Fibroblast of skin of left quadriceps (primary cell): ENCODE data around the gene IL6.

Experiments used
- DNase-seq, 2 experiments: peaks; one replicate each; pipeline ENCODE4 v3.0.0-alpha.2; 2013; ENCODE audit warnings: low read depth in 2 of 2

The IL6 gene

DNA sequence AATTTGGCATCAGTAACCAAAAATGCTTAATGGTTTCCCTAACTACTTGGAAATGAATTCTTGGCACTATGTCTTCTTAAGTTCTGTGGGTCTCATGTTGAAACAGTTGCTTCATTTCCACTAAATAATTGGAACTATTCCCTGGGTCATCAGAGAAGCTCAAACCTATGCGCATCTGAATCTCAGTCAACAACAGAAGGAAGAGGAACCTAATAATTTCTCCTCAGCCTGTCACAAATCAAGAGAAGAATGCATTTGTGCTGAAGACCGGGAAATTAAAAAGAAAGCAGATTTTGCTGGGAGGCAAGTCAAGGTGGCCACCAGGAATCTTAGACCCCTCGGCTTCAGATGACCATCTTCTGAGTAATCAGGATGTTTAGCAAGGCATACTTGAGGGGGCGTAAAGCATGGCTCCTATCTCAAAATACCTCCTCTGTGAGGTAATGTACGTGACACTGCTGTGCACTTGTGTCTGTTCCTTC lies 54.3 kb downstream of the IL6 start:
- DNase-seq: peak; percentile 75 to 78
